PC-9 (cell line): ENCODE measurements around the gene PROS1. TPM values are rescaled to one million over a fixed set of nuclear protein-coding genes. Genes with fewer than 3 reads are reported as not detected.

Experiments used
- BruUV-seq: library from RNA; stranded (reverse); fragments of 400-500 nt; replicated peaks from 2 replicates; lab custom pipeline; 2021; lab: Mats Ljungman, UMichigan
- CTCF ChIA-PET: fragments of 300-600 bp; sonication (Branson Sonifier 250); formaldehyde crosslinking; loops from one replicate; lab custom pipeline; 2022; ENCODE audit warnings: antibody characterized with exemption; lab: Charles Lee
- POLR2A ChIA-PET: fragments of 300-600 bp; sonication (Branson Sonifier 250); formaldehyde crosslinking; loops from one replicate; lab custom pipeline; 2022; ENCODE audit warnings: antibody characterized with exemption; ENCODE audit not compliant: unreplicated experiment; lab: Charles Lee
- DNase-seq, 2 experiments: peaks; one replicate each; pipeline versions ENCODE4 v3.0.0 to v3.0.0-alpha.2; 2015 to 2022; ENCODE audit warnings: mixed read lengths in 1 of 2
- H2AFZ ChIP-seq: fragments of 200-600 bp; sonication (generic); 2 replicates; pipeline ENCODE4 v1.8.1; 2017; ENCODE audit warnings: antibody characterized with exemption
- H3F3A ChIP-seq: fragments of 200-600 bp; sonication (generic); 2 replicates; pipeline ENCODE4 v1.8.1; 2017; ENCODE audit warnings: antibody characterized with exemption, mild to moderate bottlenecking, low read depth; ENCODE audit not compliant: insufficient read depth
- H3K27ac ChIP-seq: fragments of 200-600 bp; sonication (generic); 2 replicates; pipeline ENCODE4 v1.6.1; 2016; ENCODE audit warnings: mixed run types
- H3K27me3 ChIP-seq: fragments of 200-600 bp; sonication (generic); 2 replicates; pipeline ENCODE4 v1.6.1; 2016; ENCODE audit warnings: low read depth, mixed run types; ENCODE audit not compliant: insufficient read depth
- H3K36me3 ChIP-seq: fragments of 200-600 bp; sonication (generic); 2 replicates; pipeline ENCODE4 v1.6.1; 2016; ENCODE audit warnings: low read depth, mixed run types
- H3K4me1 ChIP-seq: fragments of 200-600 bp; sonication (generic); replicated peaks from 2 replicates; pipeline ENCODE4 v1.6.1; 2016; ENCODE audit warnings: mixed run types; ENCODE audit not compliant: insufficient read depth
- H3K4me2 ChIP-seq: fragments of 200-600 bp; sonication (generic); 2 replicates; pipeline ENCODE4 v1.6.1; 2017; ENCODE audit warnings: mixed run types
- H3K4me3 ChIP-seq: fragments of 200-600 bp; sonication (generic); 2 replicates; pipeline ENCODE4 v1.6.1; 2016; ENCODE audit warnings: mixed run types
- H3K79me2 ChIP-seq: fragments of 200-600 bp; sonication (generic); 2 replicates; pipeline ENCODE4 v1.6.1; 2017; ENCODE audit warnings: low read depth, mixed run types
- H3K9me2 ChIP-seq: fragments of 200-600 bp; sonication (generic); 2 replicates; pipeline ENCODE4 v1.8.1; 2017; ENCODE audit warnings: mild to moderate bottlenecking; ENCODE audit not compliant: insufficient read depth
- H3K9me3 ChIP-seq: fragments of 200-600 bp; sonication (generic); 2 replicates; pipeline ENCODE4 v1.8.1; 2016; ENCODE audit warnings: low read depth; ENCODE audit not compliant: insufficient read depth
- H4K20me1 ChIP-seq: fragments of 200-600 bp; sonication (generic); 2 replicates; pipeline ENCODE4 v1.8.1; 2017; ENCODE audit not compliant: insufficient read depth
- EZH2 ChIP-seq: fragments of 200-600 bp; sonication (generic); IDR thresholded peaks from 2 replicates; pipeline ENCODE4 v1.8.0; 2017; ENCODE audit warnings: antibody characterized with exemption, low read depth
- intact Hi-C: fragments of 100-400 bp; cut with micrococcal nuclease; formaldehyde crosslinking; loops from one replicate; pipeline ENCODE4 v1.10.0; 2022; ENCODE audit not compliant: unreplicated experiment
- total RNA-seq: library from RNA; stranded (reverse); gene quantifications from 2 replicates; pipeline ENCODE4 v1.2.3, GENCODE V29; 2021
- TF ChIP-seq, protein P1 (sequence below): fragments of 200-600 bp; sonication (generic); conservative IDR thresholded peaks from 2 replicates; pipeline ENCODE4 v1.6.1; 2017; ENCODE audit warnings: mixed run types, antibody characterized with exemption, mild to moderate bottlenecking, moderate library complexity

PROS1 gene
- total RNA-seq, 1 experiment from 2014 or later = 0.57 TPM

DNA sequence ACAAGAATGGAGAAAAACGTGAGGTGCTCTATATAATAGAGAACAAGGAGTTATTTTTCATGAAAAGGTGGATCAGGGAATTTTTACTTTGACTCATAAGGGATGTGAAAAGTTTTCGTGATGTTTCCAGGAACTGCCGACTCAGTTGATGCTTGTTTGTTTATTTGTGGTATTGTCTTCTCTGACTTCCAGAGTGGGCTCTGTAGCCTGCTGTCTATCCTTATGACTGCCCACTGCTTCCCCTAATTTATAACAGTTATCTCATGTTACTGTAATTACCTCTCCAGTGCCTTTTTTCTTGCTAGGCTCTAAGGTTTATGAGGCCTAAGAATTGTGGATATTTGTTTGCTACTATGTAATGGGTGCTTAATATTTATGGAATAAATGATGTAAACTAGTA, 18.5 kb upstream of the PROS1 start:
- Histone ChIP-seq H3K79me2 (no peaks in the 10 kb centered on the region), H2AFZ (no peak overlapping the region), H4K20me1 (0 out of 2 replicates have a peak, but pooled peaks cover 8% of the 10 kb centered on the region), H3K36me3 (no peaks in the 10 kb centered on the region), H3K4me1 (peaks cover 11% of the 10 kb centered on the region), H3F3A (no peaks in the 10 kb centered on the region), H3K27me3 (no peaks in the 10 kb centered on the region), H3K27ac (no peak overlapping the region), H3K4me2 (no peak overlapping the region), H3K9me3 (no peaks in the 10 kb centered on the region), H3K4me3 (no peak overlapping the region), H3K9me2 (no peaks in the 10 kb centered on the region)
- CTCF ChIA-PET = no interaction called here
- DNase-seq = no peak
- TF ChIP-seq EZH2 = no peak
- TF ChIP-seq, protein P1, sequence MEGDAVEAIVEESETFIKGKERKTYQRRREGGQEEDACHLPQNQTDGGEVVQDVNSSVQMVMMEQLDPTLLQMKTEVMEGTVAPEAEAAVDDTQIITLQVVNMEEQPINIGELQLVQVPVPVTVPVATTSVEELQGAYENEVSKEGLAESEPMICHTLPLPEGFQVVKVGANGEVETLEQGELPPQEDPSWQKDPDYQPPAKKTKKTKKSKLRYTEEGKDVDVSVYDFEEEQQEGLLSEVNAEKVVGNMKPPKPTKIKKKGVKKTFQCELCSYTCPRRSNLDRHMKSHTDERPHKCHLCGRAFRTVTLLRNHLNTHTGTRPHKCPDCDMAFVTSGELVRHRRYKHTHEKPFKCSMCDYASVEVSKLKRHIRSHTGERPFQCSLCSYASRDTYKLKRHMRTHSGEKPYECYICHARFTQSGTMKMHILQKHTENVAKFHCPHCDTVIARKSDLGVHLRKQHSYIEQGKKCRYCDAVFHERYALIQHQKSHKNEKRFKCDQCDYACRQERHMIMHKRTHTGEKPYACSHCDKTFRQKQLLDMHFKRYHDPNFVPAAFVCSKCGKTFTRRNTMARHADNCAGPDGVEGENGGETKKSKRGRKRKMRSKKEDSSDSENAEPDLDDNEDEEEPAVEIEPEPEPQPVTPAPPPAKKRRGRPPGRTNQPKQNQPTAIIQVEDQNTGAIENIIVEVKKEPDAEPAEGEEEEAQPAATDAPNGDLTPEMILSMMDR = no peak
- BruUV-seq = no TSS peak
- POLR2A ChIA-PET = no interaction called here
- intact Hi-C loops = no loop called here

DNA sequence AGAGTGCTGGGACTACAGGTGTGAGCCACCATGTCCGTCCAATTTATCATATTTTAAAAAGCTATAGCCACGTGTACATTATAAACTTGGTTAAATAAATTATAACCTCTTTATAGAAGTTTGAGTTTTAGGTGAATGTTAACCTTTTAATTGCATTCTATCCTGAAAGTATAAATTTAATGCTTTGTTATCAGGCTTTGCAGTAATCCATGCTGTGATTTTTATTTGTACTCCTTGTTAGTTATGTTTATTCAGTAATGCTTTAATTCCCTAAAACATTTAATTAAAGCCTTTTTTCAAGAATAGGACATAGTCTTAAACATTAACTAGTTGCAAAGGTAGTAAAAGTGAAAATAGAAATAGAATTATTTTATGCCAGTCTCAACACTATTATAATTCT, 17.9 kb upstream of the PROS1 start:
- no peak overlapping the region for H3K4me3 ChIP-seq
- H3K9me2 ChIP-seq = no peaks in the 10 kb centered on the region
- no TSS peak for BruUV-seq
- H3K27me3 ChIP-seq = no peaks in the 10 kb centered on the region
- ChIA-PET POLR2A (no interaction called here), CTCF (no interaction called here)
- H3K27ac ChIP-seq = no peak overlapping the region
- no peaks in the 10 kb centered on the region for H3K79me2 ChIP-seq
- no peaks in the 10 kb centered on the region for H3F3A ChIP-seq
- no peaks in the 10 kb centered on the region for H3K36me3 ChIP-seq
- intact Hi-C loops = no loop called here
- no peak for DNase-seq
- 0 out of 2 replicates have a peak, but pooled peaks cover 8% of the 10 kb centered on the region for H4K20me1 ChIP-seq
- H3K4me1 ChIP-seq = peaks cover 11% of the 10 kb centered on the region
- H3K9me3 ChIP-seq = no peaks in the 10 kb centered on the region
- TF ChIP-seq, protein P1 = no peak
- TF ChIP-seq EZH2 = no peak
- no peak overlapping the region for H3K4me2 ChIP-seq
- H2AFZ ChIP-seq = no peak overlapping the region

DNA sequence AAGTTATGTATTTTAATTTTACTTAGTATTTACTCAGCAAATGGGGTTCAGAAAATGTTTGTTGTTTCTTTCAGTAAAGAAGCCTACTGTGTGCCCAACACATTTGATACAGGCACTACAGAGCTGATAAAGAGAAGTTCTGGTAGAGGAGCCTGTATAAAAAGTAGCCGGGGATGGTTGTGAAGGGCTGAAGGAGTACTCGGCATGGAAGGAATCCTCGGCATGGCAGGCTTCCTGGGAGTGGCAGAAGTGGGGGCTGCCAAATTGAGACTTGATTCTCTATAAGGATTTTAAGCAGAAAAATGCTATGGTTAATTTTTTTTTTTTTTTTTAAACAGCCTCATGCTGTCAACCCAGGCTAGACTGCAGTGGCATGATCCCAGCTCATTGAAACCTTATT, 15.5 kb upstream of the PROS1 start:
- H3K27me3 ChIP-seq = no peaks in the 10 kb centered on the region
- no peak overlapping the region for H3K4me3 ChIP-seq
- intact Hi-C loops = no loop called here
- no peaks in the 10 kb centered on the region for H3K9me2 ChIP-seq
- CTCF ChIA-PET = no interaction called here
- no TSS peak for BruUV-seq
- peaks cover 8% of the 10 kb centered on the region; the same call in 1 of the 2 replicates for H4K20me1 ChIP-seq
- H3K4me1 ChIP-seq = peaks cover 11% of the 10 kb centered on the region
- no peak overlapping the region for H3K27ac ChIP-seq
- no peaks in the 10 kb centered on the region for H3K36me3 ChIP-seq
- no peaks in the 10 kb centered on the region for H3F3A ChIP-seq
- H3K79me2 ChIP-seq = no peaks in the 10 kb centered on the region
- H3K4me2 ChIP-seq = no peak overlapping the region
- no peak for DNase-seq
- POLR2A ChIA-PET = interaction anchor here (1.4 kb wide), 1 partner anchor 10 kb away, joined by 12 read pairs; the partner anchor contains the start of gene ARL13B
- H2AFZ ChIP-seq = no peak overlapping the region
- no peaks in the 10 kb centered on the region for H3K9me3 ChIP-seq
- TF ChIP-seq, protein P1 = no peak
- TF ChIP-seq EZH2 = no peak
